ENCODE measurements around the gene MMP25.

- TF ChIP-seq CTCF (IDR thresholded peaks at IDR 0.05) (no peak), EZH2 (IDR thresholded peaks at IDR 0.05; ENCODE audit: borderline replicate concordance, insufficient read depth, low read depth, low read length, poor library complexity, severe bottlenecking) (no peak)
These were observed 17.5 kb upstream of the MMP25 start for GRCh38 chr16:3028716-3029319.
